Measurements from ENCODE around the gene DNAH14.
"Not testable (repeated sequence)": the region's sequence is repeated elsewhere in the genome, so short reads cannot be mapped to it uniquely, and the experiment has no call there.

The DNAH14 gene

GRCh38 chr1:224929335-224930237 is at the start of gene DNAH14:
Gene DNAH14, plus strand, starts transcription at chr1:224929675. Its CDS starts 23,028 bp downstream, at chr1:224952703.
- Mint-ChIP-seq H3K27me3 (ENCODE audit: low read depth) (peaks cover 18% of the 10 kb centered on the region), H3K4me3 (peak within 1 kb of the TSS; percentile 10), H3K9me3 (peaks cover 30% of the 10 kb centered on the region), H3K36me3 (ENCODE audit: low read depth) (peaks cover 3% of the 10 kb centered on the region), H3K4me1 (ENCODE audit: low read depth) (no peaks in the 10 kb centered on the region), H3K27ac (no peak within 1 kb of the TSS)

DNA sequence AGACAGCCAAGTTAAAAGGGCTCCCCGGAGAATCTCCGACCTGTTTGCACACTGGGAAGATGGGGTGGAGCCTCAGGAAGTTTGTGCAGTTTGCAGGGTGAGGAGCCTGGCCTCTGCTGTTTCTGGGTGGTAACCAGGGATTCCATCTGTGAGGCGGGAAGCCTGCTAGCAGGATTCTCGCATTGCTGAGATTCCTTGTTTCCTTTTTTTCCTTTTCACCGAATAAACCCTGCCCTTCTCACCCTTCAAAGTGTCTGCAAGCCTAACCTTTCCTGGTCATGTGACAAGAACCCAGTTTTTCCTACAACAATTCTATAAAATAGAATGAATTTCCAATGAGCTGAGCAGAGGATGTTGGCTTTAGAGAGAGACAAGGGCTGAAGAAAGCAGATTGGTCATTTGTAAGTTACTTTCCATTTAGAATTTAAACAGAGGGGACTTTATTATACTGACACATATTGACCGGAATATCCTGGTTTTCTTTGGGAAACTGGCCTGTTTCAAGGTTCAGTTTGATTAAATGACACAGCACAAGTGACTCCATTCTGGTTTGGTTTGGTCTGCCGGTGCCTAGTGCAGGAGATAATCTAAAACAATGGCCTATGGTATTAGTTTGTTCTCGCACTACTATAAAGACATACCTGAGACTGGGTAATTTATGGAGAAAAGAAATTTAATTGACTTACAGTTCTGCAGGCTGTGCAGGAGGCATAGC is 48.7 kb upstream of the DNAH14 start:
- Mint-ChIP-seq H3K27ac (no peak overlapping the region), H3K27me3 (ENCODE audit: low read depth) (peaks cover 3% of the 10 kb centered on the region), H3K9me3 (no peaks in the 10 kb centered on the region), H3K36me3 (ENCODE audit: low read depth) (no peaks in the 10 kb centered on the region), H3K4me3 (no peak overlapping the region), H3K4me1 (ENCODE audit: low read depth) (peaks cover 2% of the 10 kb centered on the region)

DNA sequence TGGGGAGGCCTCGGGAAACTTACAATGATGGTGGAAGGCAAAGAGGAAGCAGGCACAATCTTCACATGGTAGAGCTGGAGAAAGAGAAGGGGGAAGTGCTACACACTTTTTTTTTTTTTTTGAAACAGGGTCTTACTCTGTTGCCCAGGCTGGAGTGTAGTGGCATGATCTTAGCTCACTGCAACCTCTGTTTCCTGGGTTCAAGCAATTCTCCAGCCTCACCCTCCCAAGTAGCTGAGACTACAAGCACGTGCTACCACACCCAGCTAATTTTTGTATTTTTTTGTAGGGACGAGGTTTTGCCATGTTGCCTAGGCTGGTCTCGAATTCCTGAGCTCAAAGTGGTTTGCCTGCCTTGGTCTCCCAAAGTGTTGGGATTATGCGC is 48.2 kb upstream of the DNAH14 start:
- not testable (repeated sequence) for H3K4me1 Mint-ChIP-seq (ENCODE audit: low read depth); H3K27me3 Mint-ChIP-seq (ENCODE audit: low read depth); H3K36me3 Mint-ChIP-seq (ENCODE audit: low read depth); H3K27ac Mint-ChIP-seq; H3K9me3 Mint-ChIP-seq; H3K4me3 Mint-ChIP-seq

DNA sequence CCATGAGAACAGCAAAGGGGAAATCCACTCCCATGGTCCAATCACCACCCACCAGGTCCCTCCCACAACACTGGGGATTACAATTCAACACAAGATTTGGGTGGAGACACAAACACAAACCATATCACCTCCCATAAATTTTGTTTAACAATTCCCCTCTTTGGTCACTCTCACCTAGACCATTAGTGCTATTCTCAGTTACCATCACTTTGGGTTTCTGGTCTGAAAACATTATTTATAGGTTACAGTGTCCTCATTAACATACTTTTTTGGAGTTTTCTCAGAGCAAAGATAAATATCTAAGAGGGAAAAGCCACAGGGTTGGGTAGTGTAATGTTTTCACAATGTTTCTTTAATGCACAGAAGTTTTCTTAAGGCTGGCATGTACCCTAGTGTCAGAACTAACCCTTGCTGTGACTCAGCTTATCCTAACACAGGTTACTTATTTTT is 47.7 kb upstream of the DNAH14 start:
- Mint-ChIP-seq H3K9me3 (no peaks in the 10 kb centered on the region), H3K27me3 (ENCODE audit: low read depth) (peaks cover 3% of the 10 kb centered on the region), H3K4me3 (no peak overlapping the region), H3K36me3 (ENCODE audit: low read depth) (no peaks in the 10 kb centered on the region), H3K27ac (no peak overlapping the region), H3K4me1 (ENCODE audit: low read depth) (peaks cover 2% of the 10 kb centered on the region)

DNA sequence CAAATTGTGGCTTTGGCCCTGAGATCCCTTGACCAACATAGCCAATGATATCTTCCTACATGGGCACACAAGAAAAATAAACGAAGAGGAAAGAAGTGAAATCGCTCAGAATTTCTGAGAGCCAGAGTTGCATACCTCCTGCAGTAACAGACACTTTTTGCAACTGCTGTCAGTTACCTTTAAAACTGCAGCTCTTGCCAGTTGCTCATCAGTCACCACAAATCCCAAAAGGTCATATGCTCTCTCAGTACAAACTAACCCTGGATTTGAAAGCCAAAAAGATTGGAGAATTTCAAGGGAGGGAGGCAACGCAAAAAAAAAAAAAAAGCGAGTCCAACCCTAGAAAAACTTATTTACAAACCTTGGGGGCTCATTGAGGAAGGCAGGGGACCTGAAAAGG is 47.2 kb upstream of the DNAH14 start:
- Mint-ChIP-seq H3K4me1 (ENCODE audit: low read depth) (peaks cover 2% of the 10 kb centered on the region), H3K27ac (no peak overlapping the region), H3K36me3 (ENCODE audit: low read depth) (no peaks in the 10 kb centered on the region), H3K27me3 (ENCODE audit: low read depth) (peaks cover 3% of the 10 kb centered on the region), H3K4me3 (no peak overlapping the region), H3K9me3 (no peaks in the 10 kb centered on the region)

DNA sequence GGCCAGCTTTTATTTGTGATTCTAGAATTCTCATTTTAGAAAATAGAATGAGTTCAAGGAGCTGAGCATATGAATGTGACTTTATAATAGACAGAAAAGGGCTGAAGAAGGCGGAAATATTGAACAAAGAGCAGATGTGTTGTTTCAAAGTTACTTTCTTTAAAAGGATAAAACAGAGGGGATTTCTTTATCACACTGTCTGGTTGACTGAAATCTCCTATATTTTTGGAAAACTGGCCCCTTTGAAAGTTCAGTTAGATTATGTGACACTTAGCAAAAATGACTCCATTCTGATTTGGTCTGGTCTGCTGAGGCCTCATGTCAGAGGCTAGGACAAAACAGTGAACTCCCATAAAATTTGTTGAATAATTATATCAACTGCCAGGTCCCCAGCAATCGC is 46.4 kb upstream of the DNAH14 start:
- H3K4me1 Mint-ChIP-seq (ENCODE audit: low read depth): peaks cover 2% of the 10 kb centered on the region
- no peaks in the 10 kb centered on the region for H3K36me3 Mint-ChIP-seq (ENCODE audit: low read depth)
- no peak overlapping the region for H3K27ac Mint-ChIP-seq
- no peak overlapping the region for H3K4me3 Mint-ChIP-seq
- no peaks in the 10 kb centered on the region for H3K9me3 Mint-ChIP-seq
- H3K27me3 Mint-ChIP-seq (ENCODE audit: low read depth): peaks cover 3% of the 10 kb centered on the region

DNA sequence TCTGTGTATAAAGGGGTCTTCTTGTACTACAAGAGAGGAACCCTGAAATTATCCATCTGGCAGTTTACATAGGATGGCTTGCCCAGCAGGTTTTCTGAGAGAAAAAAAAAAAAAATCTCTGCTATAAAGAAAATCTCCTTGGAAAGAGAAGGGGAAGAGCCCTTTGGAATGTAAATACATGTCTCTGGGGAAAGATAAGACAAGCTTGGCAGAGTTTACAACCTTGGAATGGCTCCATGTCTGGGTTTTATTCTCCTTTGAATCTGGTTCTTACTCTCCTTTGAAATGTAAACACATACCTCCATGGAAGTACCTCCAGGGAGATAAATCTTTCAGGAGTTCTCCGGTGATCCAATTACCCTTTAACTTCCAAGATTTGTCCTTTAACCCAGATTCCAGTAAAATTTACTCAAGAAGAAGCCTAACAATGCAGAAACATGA is 45.1 kb upstream of the DNAH14 start:
- Mint-ChIP-seq H3K4me3 (no peak overlapping the region), H3K9me3 (no peaks in the 10 kb centered on the region), H3K27me3 (ENCODE audit: low read depth) (peaks cover 3% of the 10 kb centered on the region), H3K4me1 (ENCODE audit: low read depth) (peaks cover 2% of the 10 kb centered on the region), H3K36me3 (ENCODE audit: low read depth) (no peaks in the 10 kb centered on the region), H3K27ac (no peak overlapping the region)

- not testable (repeated sequence) for H3K36me3 Mint-ChIP-seq (ENCODE audit: low read depth); H3K27ac Mint-ChIP-seq; H3K27me3 Mint-ChIP-seq (ENCODE audit: low read depth); H3K4me3 Mint-ChIP-seq; H3K4me1 Mint-ChIP-seq (ENCODE audit: low read depth); H3K9me3 Mint-ChIP-seq
Measured at GRCh38 chr1:224885376-224885775, 44.1 kb upstream of the DNAH14 start.

DNA sequence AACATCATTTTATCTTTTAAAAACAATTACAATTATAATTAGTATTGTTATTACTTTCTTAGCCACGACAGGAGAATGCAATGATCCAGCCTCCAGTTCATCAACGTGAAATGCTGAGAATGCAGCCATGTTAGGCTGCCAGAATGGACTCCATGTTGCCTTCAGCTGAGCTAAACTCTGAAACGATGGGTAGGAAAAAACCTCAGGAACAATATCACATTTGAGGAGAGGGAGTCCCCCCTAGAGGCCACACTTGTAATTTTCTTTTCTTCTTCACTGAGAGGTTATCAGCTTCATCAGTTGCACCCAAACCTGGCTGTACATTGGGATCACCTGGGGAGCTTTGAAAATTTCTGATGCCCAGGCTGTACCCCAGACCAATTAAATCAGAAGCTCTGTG is 34.6 kb upstream of the DNAH14 start:
- H3K4me3 Mint-ChIP-seq: no peak overlapping the region
- no peaks in the 10 kb centered on the region for H3K36me3 Mint-ChIP-seq (ENCODE audit: low read depth)
- H3K27ac Mint-ChIP-seq: no peak overlapping the region
- H3K4me1 Mint-ChIP-seq (ENCODE audit: low read depth): no peaks in the 10 kb centered on the region
- H3K9me3 Mint-ChIP-seq: no peaks in the 10 kb centered on the region
- H3K27me3 Mint-ChIP-seq (ENCODE audit: low read depth): peaks cover 4% of the 10 kb centered on the region

DNA sequence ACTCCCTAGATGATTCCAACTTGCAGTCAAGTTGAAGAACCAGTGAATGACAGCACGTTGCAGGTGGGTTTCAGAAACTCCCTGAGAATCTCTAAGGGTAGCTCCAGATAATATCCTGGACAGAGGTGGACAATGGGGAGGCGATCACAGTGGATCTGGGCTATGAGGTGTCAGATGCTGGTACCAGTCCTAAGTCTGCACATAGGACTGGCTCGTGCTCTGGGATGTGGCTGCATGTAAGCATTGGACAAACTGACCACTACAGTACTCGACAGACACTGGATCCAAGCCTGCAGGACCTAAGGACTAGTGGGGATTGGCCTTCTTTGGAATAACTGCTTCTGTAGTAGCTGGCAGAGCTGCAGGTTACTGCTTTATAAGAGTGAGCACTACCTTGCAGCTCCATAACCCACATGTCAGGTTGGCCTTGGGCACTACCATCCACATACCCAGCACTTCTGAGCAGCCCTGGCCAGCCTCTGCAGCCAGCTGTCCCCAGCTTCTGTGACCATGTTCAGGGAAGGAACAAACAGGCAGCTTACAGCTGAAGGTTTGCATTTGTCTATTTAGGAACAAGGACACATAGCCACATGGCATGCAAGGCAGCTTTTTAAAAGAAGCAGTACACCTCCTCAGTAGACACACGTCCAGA is 33.2 kb upstream of the DNAH14 start:
- Mint-ChIP-seq H3K4me3 (no peak overlapping the region), H3K27ac (no peak overlapping the region), H3K9me3 (no peaks in the 10 kb centered on the region), H3K27me3 (ENCODE audit: low read depth) (peaks cover 9% of the 10 kb centered on the region), H3K36me3 (ENCODE audit: low read depth) (no peaks in the 10 kb centered on the region), H3K4me1 (ENCODE audit: low read depth) (no peaks in the 10 kb centered on the region)

DNA sequence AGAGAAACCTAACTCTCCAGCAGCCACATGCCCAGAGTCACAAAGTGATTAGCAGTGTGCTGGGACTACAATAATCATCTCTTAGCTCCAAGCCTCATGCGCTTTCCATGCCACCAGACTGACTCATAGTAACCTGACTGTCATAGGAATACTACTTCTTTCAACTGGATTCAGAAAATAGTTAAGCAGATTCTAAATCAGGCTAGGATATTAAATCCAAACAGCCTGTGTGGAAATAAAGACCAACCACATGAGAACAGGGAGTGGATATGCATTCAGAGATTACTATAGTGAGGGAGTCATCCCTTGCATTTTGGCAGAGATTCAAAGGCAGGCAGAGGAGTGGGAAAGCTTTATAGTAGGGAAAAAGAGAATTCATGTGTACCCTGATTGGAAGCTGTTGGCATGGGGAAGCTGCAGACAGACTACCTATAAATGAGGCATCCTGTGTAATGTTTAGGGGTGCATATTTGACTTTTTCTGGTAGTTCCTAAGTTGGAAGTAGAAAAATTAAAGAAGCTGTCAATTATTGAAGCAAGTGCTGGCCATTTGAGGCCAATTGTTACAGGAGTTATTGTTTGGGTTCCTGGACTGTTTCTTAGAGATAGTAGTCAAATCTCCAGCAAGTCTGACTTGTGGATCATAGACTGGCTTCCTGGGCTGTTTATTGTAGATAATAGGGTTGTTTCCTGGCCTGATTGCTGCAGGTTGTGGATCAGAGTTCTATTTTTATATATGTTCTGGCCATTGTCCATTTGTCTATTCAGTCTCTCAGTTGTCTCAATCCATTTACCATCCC is 31.7 kb upstream of the DNAH14 start:
- Mint-ChIP-seq H3K4me3 (no peak overlapping the region), H3K9me3 (no peaks in the 10 kb centered on the region), H3K4me1 (ENCODE audit: low read depth) (no peaks in the 10 kb centered on the region), H3K27me3 (ENCODE audit: low read depth) (peaks cover 12% of the 10 kb centered on the region), H3K27ac (no peak overlapping the region), H3K36me3 (ENCODE audit: low read depth) (no peaks in the 10 kb centered on the region)

GRCh38 chr1:224898937-224899336 is 30.5 kb upstream of the DNAH14 start:
- Mint-ChIP-seq H3K4me3 (no peak overlapping the region), H3K4me1 (ENCODE audit: low read depth) (no peaks in the 10 kb centered on the region), H3K36me3 (ENCODE audit: low read depth) (no peaks in the 10 kb centered on the region), H3K27ac (no peak overlapping the region), H3K9me3 (no peaks in the 10 kb centered on the region), H3K27me3 (ENCODE audit: low read depth) (peaks cover 12% of the 10 kb centered on the region)

GRCh38 chr1:224900062-224900630 is 29.3 kb upstream of the DNAH14 start:
- Mint-ChIP-seq H3K27me3 (ENCODE audit: low read depth) (peaks cover 12% of the 10 kb centered on the region), H3K36me3 (ENCODE audit: low read depth) (no peaks in the 10 kb centered on the region), H3K9me3 (no peaks in the 10 kb centered on the region), H3K4me3 (no peak overlapping the region), H3K4me1 (ENCODE audit: low read depth) (no peaks in the 10 kb centered on the region), H3K27ac (no peak overlapping the region)

All from T-helper 1 cell treated with Interleukin-12 subunit alpha and Interleukin-12 subunit beta and Interleukin-4 antibody, amounts not matched to agents 30 μg/mL and 1 μg/mL, for 36 hours (primary cell).